ENCODE results near the gene CDH23. TPM values are rescaled to one million over a fixed set of nuclear protein-coding genes. Genes with fewer than 3 reads are reported as not detected.

Gene CDH23
- total RNA-seq, 1 experiment from 2014 or later: 0.29 TPM

DNA sequence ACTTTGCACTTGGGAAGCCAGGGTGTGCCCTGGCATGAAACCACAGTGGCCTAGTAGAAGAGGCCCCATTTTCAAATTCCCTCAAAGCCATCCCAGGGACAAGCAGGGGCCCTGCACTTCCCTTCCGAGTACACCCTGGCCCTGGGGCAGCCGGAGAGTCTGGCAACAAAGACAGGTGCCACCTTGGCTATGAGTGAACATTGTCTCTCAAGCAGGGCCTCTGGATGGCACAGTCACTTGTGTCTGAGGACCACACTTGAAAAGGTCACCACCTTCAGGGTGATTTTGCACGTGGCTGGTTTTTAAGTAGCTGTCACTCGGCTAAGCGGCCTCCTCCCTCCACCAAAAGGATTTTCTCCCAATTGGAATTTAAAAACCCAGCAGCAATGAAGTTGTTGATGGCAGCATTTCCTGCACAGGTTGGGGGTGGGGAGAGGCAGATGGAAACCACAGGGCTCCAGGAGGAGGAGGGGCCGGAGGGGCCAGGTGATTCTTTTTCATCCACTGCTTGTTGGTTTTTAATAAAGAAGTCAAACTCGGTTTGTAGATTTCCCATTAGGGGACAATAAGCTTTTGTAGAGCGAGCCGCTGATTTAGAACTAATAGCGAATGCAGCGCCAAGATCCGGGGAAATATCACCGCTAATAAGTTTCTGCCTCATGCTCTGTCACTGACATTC lies 289.0 kb downstream of the CDH23 start:
- in situ Hi-C loops (cut with HindIII; ENCODE audit: low pct_unique_long_range_greater_than_20kb, low sequenced_read_pairs): no loop called here
- DNase-seq (ENCODE audit: low read depth, low spot score): no peak

DNA sequence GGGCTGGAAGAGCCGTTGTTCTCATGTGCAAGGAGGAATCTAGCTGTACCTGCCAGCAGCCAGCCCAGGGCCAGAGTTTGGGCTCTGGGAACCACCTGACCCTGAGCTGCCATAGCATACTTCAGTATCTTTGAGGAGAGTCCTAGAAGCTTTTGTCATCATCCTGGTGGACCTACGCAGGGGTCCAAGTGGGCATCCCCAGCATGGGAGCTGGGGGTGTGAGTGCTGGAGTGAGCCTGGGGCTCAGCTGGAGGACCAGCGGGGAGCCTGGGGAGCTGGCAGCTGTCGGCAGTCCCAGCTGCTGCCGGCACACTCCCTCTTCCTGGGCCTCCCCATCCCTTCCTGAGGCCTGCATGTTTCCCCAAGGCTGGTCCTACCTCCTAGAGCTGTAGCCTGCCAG lies 290.4 kb downstream of the CDH23 start:
- no peak for DNase-seq (ENCODE audit: low read depth, low spot score)
- in situ Hi-C loops (cut with HindIII; ENCODE audit: low pct_unique_long_range_greater_than_20kb, low sequenced_read_pairs): no loop called here

DNA sequence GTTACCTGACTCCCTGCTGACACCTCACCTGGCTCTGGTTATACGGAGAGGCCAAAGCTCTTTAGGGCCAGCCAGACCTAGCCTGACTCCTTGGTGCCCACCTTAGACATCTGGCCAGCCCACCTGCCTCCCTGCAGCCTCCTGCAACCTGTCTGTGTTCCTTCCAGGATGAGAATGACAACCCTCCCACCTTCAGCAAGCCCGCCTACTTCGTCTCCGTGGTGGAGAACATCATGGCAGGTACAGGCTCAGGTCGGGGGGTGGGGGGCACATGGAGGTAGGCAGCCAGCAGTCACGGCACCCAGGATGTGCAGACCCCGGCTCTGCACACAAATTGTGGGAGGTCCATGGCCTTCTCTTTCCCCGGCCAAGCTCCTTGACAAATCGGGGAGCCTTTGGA lies 290.8 kb downstream of the CDH23 start:
- in situ Hi-C loops (cut with HindIII; ENCODE audit: low pct_unique_long_range_greater_than_20kb, low sequenced_read_pairs): no loop called here
- DNase-seq (ENCODE audit: low read depth, low spot score): no peak

DNA sequence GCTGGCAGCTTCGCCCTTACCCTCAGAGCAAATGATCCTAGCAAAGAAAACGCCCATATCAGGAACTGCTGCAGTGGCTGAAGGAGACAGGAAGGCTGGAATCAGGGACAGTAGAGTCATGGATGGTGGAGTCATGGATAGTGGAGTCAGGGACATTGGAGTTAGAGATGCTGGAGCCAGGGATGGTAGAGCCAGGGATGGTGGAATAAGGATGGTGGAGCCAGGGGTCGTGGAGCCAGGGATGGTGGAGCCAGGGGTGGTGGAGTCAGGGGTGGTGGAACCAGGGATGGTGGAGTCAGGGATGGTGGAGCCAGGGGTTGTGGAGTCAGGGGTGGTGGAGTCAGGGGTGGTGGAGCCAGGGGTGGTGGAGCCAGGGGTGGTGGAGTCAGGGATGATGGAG lies 291.5 kb downstream of the CDH23 start:
- in situ Hi-C loops (cut with HindIII; ENCODE audit: low pct_unique_long_range_greater_than_20kb, low sequenced_read_pairs): no loop called here
- DNase-seq (ENCODE audit: low read depth, low spot score): no peak

DNA sequence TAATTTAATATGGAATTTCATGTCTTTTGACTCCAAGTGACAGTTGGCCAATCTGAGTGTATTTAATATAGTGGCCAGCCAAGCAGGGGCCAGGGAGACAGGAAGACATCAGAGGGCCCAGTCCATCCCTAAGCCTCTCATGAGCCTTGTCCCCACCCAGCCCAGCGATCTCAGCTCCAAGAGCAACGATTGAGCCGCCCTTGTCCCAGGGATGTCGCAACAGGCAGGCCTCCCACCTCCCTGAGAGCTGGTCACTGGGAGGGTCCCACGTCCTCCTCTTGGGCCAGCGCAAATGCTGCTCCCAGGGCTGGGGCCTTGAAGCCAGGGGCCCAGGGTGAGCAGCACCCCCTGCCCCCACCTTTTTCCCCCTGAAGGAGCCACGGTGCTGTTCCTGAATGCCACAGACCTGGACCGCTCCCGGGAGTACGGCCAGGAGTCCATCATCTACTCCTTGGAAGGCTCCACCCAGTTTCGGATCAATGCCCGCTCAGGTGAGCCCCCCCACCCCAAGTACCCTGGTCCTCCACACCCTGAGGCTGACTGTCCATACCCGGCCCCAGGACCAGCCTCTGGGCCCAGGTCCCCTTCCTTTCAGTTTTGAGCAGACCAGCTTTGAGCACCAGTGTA lies 293.5 kb downstream of the CDH23 start:
- in situ Hi-C loops (cut with HindIII; ENCODE audit: low pct_unique_long_range_greater_than_20kb, low sequenced_read_pairs): no loop called here
- no peak for DNase-seq (ENCODE audit: low read depth, low spot score)

DNA sequence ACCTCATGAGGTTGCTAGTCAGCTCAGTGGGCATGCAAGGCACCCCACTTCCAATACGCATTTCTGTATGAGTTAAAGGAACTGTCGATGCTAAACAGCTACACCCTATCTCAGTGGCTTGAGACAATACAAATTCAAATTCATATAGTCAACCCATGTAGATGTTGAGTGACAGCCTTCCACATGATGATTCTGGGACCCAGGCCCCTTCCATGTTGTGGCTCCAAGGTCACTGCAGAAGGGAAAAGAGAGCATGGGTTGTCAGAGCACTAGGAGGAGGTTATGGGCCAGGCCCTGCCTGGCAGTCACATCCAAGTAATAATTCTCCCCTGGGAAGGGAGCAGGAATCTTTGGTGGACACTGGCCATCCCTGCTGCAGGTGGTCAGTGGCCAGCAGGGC lies 294.7 kb downstream of the CDH23 start:
- in situ Hi-C loops (cut with HindIII; ENCODE audit: low pct_unique_long_range_greater_than_20kb, low sequenced_read_pairs): no loop called here
- no peak for DNase-seq (ENCODE audit: low read depth, low spot score)

DNA sequence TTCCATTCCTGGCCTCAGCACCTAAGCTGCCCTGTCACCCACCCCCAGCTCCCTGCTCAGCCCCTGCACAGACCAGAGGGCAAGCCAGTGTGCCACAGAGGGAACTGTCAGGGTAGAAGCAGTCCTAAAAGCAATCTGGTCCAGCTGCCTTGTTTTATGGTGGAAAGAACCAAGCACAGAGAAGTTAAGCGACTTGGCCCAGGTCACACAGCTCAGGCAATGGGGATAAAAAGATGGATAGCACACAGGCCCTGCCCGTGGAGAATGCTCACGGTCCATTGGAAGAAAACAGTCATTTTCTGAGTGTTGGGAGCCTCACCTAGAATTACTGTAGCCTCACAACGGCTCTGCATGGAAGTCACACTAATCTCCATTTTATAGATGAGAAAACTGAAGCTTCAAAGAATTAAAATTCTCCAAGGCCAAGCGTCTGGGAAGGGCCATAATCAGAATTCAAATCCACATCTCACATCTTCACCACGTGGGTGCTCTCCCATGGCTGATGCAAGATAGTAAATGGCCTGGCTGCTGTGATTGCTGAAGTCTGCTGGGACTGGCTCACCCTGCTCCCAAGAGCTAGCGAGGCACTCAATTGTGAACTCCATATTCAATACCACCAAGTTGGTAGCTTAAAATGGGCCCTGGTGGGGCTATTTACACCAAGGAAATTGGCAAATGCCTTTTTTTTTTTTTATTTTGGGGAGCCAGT lies 296.0 kb downstream of the CDH23 start:
- DNase-seq (ENCODE audit: low read depth, low spot score): no peak
- in situ Hi-C loops (cut with HindIII; ENCODE audit: low pct_unique_long_range_greater_than_20kb, low sequenced_read_pairs): no loop called here

DNA sequence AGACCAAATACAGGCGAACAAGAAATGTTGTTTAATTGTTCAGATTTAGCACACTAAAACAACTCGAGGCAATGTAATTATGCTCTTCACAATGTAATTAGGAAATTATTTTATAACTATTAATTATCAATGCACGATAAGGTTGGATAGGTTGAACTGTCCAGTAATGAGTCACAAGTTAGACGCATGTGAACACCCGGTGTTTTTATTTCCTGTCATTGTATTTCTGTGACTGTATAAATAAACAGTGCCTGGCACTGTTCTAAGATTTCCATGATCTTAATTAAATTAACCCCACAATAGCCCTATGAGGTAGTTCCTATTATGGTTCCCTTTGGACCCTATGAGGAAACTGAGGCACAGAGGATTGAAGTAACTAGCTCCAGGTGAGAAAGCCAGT lies 296.7 kb downstream of the CDH23 start:
- in situ Hi-C loops (cut with HindIII; ENCODE audit: low pct_unique_long_range_greater_than_20kb, low sequenced_read_pairs): no loop called here
- no peak for DNase-seq (ENCODE audit: low read depth, low spot score)

DNA sequence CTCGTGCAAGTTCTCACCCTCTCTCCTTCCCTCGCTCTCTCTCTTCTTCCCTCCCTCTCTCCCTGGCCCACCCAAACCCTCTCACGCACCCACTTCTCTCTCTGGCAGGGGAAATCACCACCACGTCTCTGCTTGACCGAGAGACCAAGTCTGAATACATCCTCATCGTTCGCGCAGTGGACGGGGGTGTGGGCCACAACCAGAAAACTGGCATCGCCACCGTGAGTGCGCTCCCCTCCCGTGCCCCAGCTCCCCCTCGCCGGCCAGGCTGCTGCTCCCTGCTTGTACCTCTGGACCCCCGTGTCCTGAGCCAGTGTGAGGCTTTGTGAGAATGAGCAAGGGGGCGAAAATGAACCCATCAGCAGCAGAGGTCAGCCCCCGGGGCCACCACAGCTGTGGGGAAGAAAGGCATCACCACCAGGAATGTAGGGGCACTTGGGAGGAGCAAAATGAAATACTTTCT lies 297.4 kb downstream of the CDH23 start:
- in situ Hi-C loops (cut with HindIII; ENCODE audit: low pct_unique_long_range_greater_than_20kb, low sequenced_read_pairs): no loop called here
- no peak for DNase-seq (ENCODE audit: low read depth, low spot score)

DNA sequence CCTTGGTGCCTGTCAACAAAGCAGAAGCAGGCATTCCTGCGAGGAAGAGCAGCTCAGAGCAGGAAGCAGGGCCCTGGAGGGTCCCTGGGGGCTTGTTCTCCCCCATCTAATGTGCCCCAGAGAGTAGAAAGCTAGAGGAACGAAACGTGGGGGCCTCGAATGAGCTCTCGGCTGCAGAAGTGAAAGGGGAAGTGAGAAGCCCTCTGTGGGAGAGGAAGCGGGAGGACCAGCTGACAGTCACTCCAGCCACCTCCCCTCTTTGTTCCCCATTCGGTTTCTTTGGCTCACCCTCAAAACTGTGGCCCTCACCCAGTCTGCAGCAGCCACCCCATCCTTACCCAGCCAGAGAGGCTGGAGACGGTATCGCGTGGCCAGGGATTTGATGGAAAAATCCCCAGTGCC lies 297.8 kb downstream of the CDH23 start:
- in situ Hi-C loops (cut with HindIII; ENCODE audit: low pct_unique_long_range_greater_than_20kb, low sequenced_read_pairs): no loop called here

DNA sequence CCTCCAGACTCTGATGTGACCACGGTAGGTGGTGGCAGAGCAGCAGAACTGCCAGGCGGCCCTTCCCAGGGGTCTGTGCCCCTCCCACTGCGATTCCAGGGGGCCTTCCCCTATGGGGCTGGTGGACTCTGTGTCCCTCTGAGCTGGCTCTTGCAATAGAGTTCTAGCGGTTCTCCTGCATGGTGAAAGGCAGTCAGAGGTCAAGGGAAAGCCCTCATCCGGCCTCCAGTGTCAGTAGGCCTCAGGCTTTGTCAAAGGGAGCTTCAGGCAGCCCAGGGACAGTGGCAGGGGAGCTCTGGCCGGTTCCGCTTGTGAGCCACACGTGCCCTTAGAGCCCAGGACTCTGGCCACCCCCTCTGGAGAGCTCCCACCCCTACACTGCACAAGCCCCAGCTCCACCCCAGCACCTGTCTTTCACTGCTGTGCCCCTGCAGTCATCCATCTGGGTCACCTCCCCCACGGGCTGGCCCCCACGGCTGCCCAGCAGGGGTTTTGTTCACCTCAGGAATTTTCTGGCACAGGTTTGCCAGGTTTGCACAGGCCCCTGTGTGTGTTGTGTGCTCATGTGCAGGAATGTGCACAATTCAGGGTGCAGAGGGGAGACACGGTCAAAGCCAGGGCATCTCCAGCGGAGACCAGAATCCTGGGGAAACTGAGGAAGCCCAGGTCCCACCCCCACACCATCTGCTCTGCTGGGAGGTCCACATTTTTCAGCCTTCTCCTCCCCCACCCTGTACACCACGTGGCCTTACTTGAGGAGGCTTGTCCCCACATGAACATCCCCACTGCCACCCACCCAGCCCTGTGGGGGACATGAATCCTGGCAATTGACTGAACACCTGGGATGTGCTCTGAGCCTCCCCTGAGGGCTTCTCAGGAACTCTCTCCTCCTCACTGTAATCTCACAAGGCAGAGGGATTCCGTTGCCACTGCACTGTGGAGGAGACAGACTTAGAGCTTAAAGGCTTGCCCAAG lies 299.1 kb downstream of the CDH23 start:
- no peak for DNase-seq (ENCODE audit: low read depth, low spot score)
- in situ Hi-C loops (cut with HindIII; ENCODE audit: low pct_unique_long_range_greater_than_20kb, low sequenced_read_pairs): no loop called here

More for the DNA sequence above, 297.8 kb downstream of the CDH23 start:
- no peak for DNase-seq (ENCODE audit: low read depth, low spot score)

DNA sequence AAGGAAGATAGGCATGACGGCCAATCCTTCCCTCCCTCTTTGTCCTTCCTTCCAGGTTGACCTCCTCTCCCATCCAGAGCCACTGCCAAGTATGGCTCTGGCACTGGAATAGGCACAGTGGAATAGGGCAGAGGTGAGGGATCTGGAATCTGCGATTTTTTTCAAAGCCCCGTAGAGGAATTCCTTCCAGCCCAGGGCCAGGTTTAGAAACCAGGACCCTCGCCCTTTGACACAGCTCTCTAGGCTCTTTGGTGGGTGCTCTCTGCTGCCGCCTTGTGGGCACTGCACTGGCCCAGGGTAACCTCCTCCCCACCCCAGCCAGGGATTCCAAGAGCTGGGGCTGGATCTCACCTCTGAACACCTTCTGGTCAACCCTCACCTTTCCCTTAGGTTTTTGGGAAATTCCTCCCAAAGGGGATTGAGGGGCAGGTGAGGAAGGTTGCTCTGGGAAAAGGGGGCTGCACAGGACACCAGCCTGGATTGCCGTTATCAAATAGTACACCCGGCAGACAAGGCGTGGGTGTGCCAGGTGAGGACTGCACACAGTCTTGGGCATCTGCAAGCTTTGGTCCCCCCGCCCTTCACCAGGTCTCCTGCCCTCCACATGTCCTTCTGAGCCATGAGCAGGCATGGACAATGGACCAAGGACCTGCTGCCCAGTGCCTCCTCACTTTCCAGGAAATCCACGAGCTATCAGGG lies 300.1 kb downstream of the CDH23 start:
- in situ Hi-C loops (cut with HindIII; ENCODE audit: low pct_unique_long_range_greater_than_20kb, low sequenced_read_pairs): no loop called here
- DNase-seq (ENCODE audit: low read depth, low spot score): peak; percentile 59

DNA sequence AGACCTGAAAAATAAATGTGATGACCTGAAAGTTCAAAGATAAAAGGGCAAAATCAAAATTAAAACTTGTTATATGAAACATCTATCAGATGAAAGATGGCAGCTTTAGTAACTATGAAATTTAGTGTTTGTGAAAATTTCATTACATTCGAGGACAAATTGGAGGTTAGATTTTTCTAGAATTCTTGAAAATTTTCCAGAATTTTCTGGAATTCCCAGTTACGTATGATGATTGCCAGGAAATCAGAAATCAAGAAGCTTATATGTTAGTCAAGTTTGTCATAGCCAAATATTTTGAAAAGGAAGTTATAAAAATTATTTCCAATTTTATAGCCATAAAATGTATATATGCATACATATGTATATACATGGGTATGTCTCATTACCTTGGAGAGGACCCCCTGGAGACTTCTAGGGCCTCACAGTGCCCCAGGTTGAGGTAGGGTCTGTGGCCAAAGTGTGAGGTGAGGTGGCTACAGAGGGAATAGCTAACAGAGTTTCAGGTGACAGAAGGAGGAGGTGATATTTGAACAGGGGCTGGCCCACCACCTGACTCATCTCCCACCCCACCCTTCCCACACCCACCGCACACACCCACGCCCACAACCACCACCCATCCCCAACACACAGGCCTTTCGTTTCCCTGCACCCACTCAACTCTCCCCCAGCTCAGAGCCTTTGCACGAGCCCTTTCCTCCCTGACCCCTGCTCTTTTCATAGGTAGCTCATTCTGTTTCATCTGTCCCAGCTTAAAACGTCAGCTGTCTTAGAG lies 301.4 kb downstream of the CDH23 start:
- in situ Hi-C loops (cut with HindIII; ENCODE audit: low pct_unique_long_range_greater_than_20kb, low sequenced_read_pairs): no loop called here

DNA sequence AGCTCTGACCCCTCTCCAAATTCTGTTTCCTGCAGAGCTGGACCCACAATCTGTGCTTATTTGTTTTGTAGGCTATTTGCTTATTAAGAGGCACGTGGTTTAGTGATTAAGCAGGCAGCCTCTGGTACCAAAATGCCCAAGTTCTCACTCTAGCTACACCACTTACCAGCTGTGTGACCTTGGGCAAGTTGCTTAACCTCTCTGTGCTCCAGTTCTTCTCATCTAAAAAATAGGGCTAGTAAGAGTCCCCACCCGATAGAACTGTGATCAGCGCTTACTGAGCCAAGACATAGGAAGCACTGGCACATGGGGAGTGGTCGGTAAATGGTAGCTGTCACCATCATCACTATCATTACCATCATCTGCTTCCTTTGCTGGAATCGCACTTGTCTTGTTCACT lies 302.0 kb downstream of the CDH23 start:
- in situ Hi-C loops (cut with HindIII; ENCODE audit: low pct_unique_long_range_greater_than_20kb, low sequenced_read_pairs): no loop called here
- DNase-seq (ENCODE audit: low read depth, low spot score): no peak

More for the DNA sequence above, 301.4 kb downstream of the CDH23 start:
- no peak for DNase-seq (ENCODE audit: low read depth, low spot score)

DNA sequence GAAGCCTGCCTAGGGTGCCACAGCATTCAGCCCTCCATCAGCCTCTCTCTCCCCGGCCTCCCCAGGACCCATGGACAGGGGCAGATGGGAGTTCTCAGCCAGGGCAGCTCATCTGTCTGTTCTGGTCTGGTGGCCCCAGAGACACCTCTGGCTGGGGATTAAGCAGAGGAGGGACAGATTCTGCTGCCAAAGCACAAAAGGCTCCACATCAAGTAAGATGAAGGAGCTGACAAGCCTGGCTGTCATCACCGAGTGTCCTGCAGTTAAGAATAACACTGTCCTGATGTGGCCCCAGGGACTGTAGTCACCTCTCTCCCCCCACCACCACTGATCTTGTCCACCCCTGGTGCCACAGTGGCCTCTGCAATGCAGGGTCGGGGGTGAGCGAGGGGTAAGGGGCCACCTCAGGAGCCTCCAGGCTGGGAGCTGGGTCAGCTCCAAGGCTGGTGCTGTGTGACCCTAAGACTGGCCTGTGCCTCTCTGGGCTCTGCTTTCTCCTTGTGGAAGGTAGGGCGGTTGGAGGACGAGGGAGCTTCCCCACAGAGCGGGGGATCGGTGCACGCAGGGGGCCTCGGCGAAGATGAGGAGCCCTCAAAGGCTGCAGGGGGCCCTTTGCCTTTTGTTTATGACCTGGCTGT lies 304.1 kb downstream of the CDH23 start:
- in situ Hi-C loops (cut with HindIII; ENCODE audit: low pct_unique_long_range_greater_than_20kb, low sequenced_read_pairs): no loop called here
- no peak for DNase-seq (ENCODE audit: low read depth, low spot score)

DNA sequence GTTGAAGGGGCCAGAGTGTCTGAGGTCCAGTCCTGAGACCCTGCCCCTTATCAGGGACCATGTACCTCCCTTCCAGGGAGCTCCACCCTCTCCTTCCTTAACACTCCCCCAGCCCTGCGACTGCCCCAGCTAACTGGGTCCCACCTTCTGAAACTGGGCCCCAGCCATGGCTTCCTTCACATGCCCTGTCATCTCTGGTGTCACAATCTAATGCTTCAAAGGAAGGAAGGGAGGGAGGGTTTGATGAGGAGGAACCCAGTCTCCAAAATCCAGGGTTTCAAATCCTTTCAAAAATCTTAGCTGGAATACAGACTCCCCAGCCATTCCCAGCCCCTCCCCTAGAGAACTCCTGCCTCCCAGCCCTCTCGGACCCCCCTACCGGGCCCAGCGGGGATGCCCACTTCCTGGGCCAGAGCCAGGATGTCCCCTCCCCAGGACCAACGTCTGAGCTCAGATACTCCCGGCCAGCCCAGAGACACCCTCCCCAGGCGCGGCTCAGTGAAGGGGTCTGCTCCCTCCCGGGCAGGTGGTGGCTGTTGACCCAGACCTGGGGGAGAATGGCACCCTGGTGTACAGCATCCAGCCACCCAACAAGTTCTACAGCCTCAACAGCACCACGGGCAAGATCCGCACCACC lies 304.9 kb downstream of the CDH23 start:
- DNase-seq (ENCODE audit: low read depth, low spot score): no peak
- in situ Hi-C loops (cut with HindIII; ENCODE audit: low pct_unique_long_range_greater_than_20kb, low sequenced_read_pairs): no loop called here
